Measurements from ENCODE around the gene CCDC90B.

DNA sequence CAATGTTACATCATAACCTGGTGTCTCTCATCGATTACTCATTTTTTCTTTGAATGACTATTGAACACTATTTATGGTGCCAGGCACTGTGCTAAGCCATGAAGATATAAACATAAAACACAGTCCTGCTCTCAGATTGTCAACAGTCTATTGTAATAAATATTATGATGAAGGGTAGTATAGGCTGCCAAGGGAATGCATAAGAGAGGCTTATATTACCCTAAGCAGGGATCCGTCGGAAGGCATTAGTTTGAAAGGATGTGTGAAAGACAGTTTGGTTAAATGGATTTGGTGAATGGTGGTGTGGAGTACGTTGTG lies 7.2 kb upstream of the CCDC90B start:
- TF ChIP-seq POLR2A (IDR thresholded peaks at IDR 0.05; ENCODE audit: extremely low read depth, insufficient read length): no peak
- TF ChIP-seq CTCF (IDR thresholded peaks at IDR 0.05; ENCODE audit: low read depth, low read length): no peak
- TF ChIP-seq MAX (IDR thresholded peaks at IDR 0.05; ENCODE audit: low read depth, low read length): no peak
- no peak for TF ChIP-seq MYC (IDR thresholded peaks at IDR 0.05; ENCODE audit: low read depth, low read length)

Measured in NB4 (cell line).